ENCODE measurements around the gene USP22.

GRCh38 chr17:21029515-21029914 is 13.3 kb downstream of the USP22 start:
- TF ChIP-seq CTCF (IDR thresholded peaks at IDR 0.05; ENCODE audit: insufficient read depth, low read length) (no peak), POLR2AphosphoS5 (IDR thresholded peaks at IDR 0.05; ENCODE audit: low read depth) (no peak), GABPA (IDR thresholded peaks at IDR 0.05; ENCODE audit: low read depth) (no peak), REST (IDR thresholded peaks at IDR 0.05; ENCODE audit: insufficient replicate concordance, low read depth) (no peak), SPI1 (IDR thresholded peaks at IDR 0.05; ENCODE audit: borderline replicate concordance, low read depth) (no peak)
